SK-N-SH treated with all-trans-retinoic acid at 6 μM for 48 hours (cell line): ENCODE data around the gene NFIB.

Source experiments
- ATAC-seq: fragments of 200-7000 bp; cut with Tn5 transposase; 3 replicates; pipeline ENCODE4 v1.9.1; 2020; ENCODE audit warnings: mild to moderate bottlenecking, moderate library complexity
- ARNTL ChIP-seq: fragments of 450-650 bp; formaldehyde crosslinking; IDR thresholded peaks from 2 replicates; pipeline ENCODE4 v1.5.0; 2020; ENCODE audit warnings: low read depth, mild to moderate bottlenecking, moderate library complexity, borderline replicate concordance
- BACH2 ChIP-seq: fragments of 250-450 bp; sonication (Bioruptor Pico); IDR thresholded peaks from 2 replicates; pipeline ENCODE4 v1.9.0; 2021; ENCODE audit warnings: mild to moderate bottlenecking, borderline replicate concordance
- CREB5 ChIP-seq: fragments of 250-450 bp; sonication (Bioruptor Pico); IDR thresholded peaks from 2 replicates; pipeline ENCODE4 v1.5.1; 2020; ENCODE audit warnings: low read depth, mild to moderate bottlenecking, moderate library complexity
- CSDC2 ChIP-seq: fragments of 250-450 bp; sonication (Bioruptor Pico); IDR thresholded peaks from 2 replicates; pipeline ENCODE4 v1.5.0; 2020; ENCODE audit warnings: mild to moderate bottlenecking, moderate library complexity
- ESRRG ChIP-seq: fragments of 250-450 bp; sonication (Bioruptor Pico); IDR thresholded peaks from 2 replicates; pipeline ENCODE4 v1.6.1; 2021; ENCODE audit warnings: mild to moderate bottlenecking
- GLIS3 ChIP-seq: fragments of 250-450 bp; sonication (Bioruptor Pico); IDR thresholded peaks from 2 replicates; pipeline ENCODE4 v1.5.0; 2020; ENCODE audit warnings: mild to moderate bottlenecking, moderate library complexity
- ISL1 ChIP-seq: fragments of 250-450 bp; sonication (Bioruptor Pico); IDR thresholded peaks from 2 replicates; pipeline ENCODE4 v2.1.2; 2022; ENCODE audit warnings: mild to moderate bottlenecking, moderate library complexity
- OSR1 ChIP-seq: fragments of 250-450 bp; sonication (Bioruptor Pico); IDR thresholded peaks from 2 replicates; pipeline ENCODE4 v1.8.0; 2022; ENCODE audit warnings: moderate library complexity, mild to moderate bottlenecking, inconsistent platforms
- POU6F1 ChIP-seq: fragments of 250-450 bp; sonication (Bioruptor Pico); IDR thresholded peaks from 2 replicates; pipeline ENCODE4 v1.8.0; 2021; ENCODE audit warnings: low read depth, mild to moderate bottlenecking, moderate library complexity, borderline replicate concordance
- PPARA ChIP-seq: fragments of 250-450 bp; sonication (Bioruptor Pico); IDR thresholded peaks from 2 replicates; pipeline ENCODE4 v1.5.0; 2020; ENCODE audit warnings: mild to moderate bottlenecking, borderline replicate concordance
- RARB ChIP-seq: fragments of 250-450 bp; sonication (Bioruptor Pico); IDR thresholded peaks from 2 replicates; pipeline ENCODE4 v1.8.0; 2021; ENCODE audit warnings: mild to moderate bottlenecking, moderate library complexity
- SNAI2 ChIP-seq: fragments of 250-450 bp; sonication (Bioruptor Pico); IDR thresholded peaks from 2 replicates; pipeline ENCODE4 v1.5.0; 2020; ENCODE audit warnings: mild to moderate bottlenecking, moderate library complexity
- TOX ChIP-seq: fragments of 250-450 bp; sonication (Bioruptor Pico); IDR thresholded peaks from 2 replicates; pipeline ENCODE4 v1.8.0; 2021; ENCODE audit warnings: mild to moderate bottlenecking, moderate library complexity, borderline replicate concordance
- TSHZ2 ChIP-seq: fragments of 250-450 bp; sonication (Bioruptor Pico); IDR thresholded peaks from 2 replicates; pipeline ENCODE4 v1.5.0; 2020; ENCODE audit warnings: mild to moderate bottlenecking, moderate library complexity
- ZC3H10 ChIP-seq: fragments of 250-450 bp; sonication (Bioruptor Pico); IDR thresholded peaks from 2 replicates; pipeline ENCODE4 v1.5.1; 2021; ENCODE audit warnings: mild to moderate bottlenecking, moderate library complexity
- ZFP3 ChIP-seq: fragments of 250-450 bp; sonication (Bioruptor Pico); IDR thresholded peaks from 2 replicates; pipeline ENCODE4 v1.5.0; 2020; ENCODE audit warnings: mild to moderate bottlenecking, moderate library complexity
- ZFP30 ChIP-seq: fragments of 450-650 bp; formaldehyde crosslinking; IDR thresholded peaks from 2 replicates; pipeline ENCODE4 v1.5.0; 2022; ENCODE audit warnings: mild to moderate bottlenecking, moderate library complexity
- ZNF565 ChIP-seq: fragments of 450-650 bp; formaldehyde crosslinking; conservative IDR thresholded peaks from 2 replicates; pipeline ENCODE4 v1.5.0; 2020; ENCODE audit warnings: low read depth, mild to moderate bottlenecking, moderate library complexity
- ZNF8 ChIP-seq: fragments of 450-650 bp; formaldehyde crosslinking; IDR thresholded peaks from 2 replicates; pipeline ENCODE4 v1.5.0; 2020; ENCODE audit warnings: mild to moderate bottlenecking, moderate library complexity
- TF ChIP-seq, protein P1 (sequence below): fragments of 250-450 bp; sonication (Bioruptor Pico); IDR thresholded peaks from 2 replicates; pipeline ENCODE4 v1.5.1; 2021; ENCODE audit warnings: mild to moderate bottlenecking, moderate library complexity
- TF ChIP-seq, protein P2 (sequence below): fragments of 250-450 bp; sonication (Bioruptor Pico); IDR thresholded peaks from 2 replicates; pipeline ENCODE4 v1.8.0; 2020; ENCODE audit warnings: mild to moderate bottlenecking, moderate library complexity, borderline replicate concordance

The NFIB gene

GRCh38 chr9:14251154-14252071 lies 62.5 kb downstream of the NFIB start:
- peak; percentile 84 for ATAC-seq
- TF ChIP-seq, protein P1, sequence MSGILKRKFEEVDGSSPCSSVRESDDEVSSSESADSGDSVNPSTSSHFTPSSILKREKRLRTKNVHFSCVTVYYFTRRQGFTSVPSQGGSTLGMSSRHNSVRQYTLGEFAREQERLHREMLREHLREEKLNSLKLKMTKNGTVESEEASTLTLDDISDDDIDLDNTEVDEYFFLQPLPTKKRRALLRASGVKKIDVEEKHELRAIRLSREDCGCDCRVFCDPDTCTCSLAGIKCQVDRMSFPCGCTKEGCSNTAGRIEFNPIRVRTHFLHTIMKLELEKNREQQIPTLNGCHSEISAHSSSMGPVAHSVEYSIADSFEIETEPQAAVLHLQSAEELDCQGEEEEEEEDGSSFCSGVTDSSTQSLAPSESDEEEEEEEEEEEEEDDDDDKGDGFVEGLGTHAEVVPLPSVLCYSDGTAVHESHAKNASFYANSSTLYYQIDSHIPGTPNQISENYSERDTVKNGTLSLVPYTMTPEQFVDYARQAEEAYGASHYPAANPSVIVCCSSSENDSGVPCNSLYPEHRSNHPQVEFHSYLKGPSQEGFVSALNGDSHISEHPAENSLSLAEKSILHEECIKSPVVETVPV (CRISPR knock-in tag) = no peak
- no peak for TF ChIP-seq CREB5 (CRISPR knock-in tag)
- no peak for TF ChIP-seq OSR1
- 0 out of 2 replicates have a peak, but pooled peaks have one; percentile 38 for TF ChIP-seq ZFP3 (CRISPR knock-in tag)
- TF ChIP-seq, protein P2, sequence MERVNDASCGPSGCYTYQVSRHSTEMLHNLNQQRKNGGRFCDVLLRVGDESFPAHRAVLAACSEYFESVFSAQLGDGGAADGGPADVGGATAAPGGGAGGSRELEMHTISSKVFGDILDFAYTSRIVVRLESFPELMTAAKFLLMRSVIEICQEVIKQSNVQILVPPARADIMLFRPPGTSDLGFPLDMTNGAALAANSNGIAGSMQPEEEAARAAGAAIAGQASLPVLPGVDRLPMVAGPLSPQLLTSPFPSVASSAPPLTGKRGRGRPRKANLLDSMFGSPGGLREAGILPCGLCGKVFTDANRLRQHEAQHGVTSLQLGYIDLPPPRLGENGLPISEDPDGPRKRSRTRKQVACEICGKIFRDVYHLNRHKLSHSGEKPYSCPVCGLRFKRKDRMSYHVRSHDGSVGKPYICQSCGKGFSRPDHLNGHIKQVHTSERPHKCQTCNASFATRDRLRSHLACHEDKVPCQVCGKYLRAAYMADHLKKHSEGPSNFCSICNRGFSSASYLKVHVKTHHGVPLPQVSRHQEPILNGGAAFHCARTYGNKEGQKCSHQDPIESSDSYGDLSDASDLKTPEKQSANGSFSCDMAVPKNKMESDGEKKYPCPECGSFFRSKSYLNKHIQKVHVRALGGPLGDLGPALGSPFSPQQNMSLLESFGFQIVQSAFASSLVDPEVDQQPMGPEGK (CRISPR knock-in tag) = no peak
- no peak for TF ChIP-seq POU6F1 (CRISPR knock-in tag)
- TF ChIP-seq TSHZ2 (CRISPR knock-in tag) = 0 out of 2 replicates have a peak, but pooled peaks have one; percentile 30
- TF ChIP-seq ARNTL = no peak
- no peak for TF ChIP-seq PPARA (CRISPR knock-in tag)
- no peak for TF ChIP-seq ZC3H10 (CRISPR knock-in tag)
- peak; percentile 31; the same call in 1 of the 2 replicates for TF ChIP-seq ISL1 (CRISPR knock-in tag)

DNA sequence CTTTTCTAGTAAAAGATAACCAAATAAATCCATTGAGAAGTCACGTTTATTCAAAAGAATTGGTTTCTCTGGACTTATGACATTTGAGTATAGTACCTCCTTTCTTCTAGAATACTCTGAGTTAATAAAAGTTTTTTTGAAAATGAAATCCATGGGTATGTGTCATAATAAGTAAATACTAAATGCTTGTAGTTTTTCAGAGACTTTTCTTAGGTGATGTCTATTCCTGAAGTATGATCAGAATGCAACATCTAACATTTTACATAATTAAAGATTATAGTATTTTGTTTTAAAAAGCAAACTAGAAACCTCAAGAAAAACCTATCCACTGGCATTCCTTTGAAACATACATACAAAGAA lies 63.2 kb downstream of the NFIB start:
- ATAC-seq = peak; percentile 36
- TF ChIP-seq RARB (CRISPR knock-in tag) = no peak
- no peak for TF ChIP-seq ARNTL
- TF ChIP-seq ZC3H10 (CRISPR knock-in tag) = no peak
- no peak for TF ChIP-seq POU6F1 (CRISPR knock-in tag)
- TF ChIP-seq SNAI2 (CRISPR knock-in tag) = no peak
- TF ChIP-seq ZNF8 = no peak
- no peak for TF ChIP-seq GLIS3
- no peak for TF ChIP-seq CREB5 (CRISPR knock-in tag)
- no peak for TF ChIP-seq TOX (CRISPR knock-in tag)
- no peak for TF ChIP-seq ZFP30
- no peak for TF ChIP-seq OSR1
- no peak for TF ChIP-seq ZFP3 (CRISPR knock-in tag)
- TF ChIP-seq CSDC2 (CRISPR knock-in tag) = no peak
- no peak for TF ChIP-seq ZNF565 (CRISPR knock-in tag)
- no peak for TF ChIP-seq BACH2 (CRISPR knock-in tag)
- TF ChIP-seq ESRRG (CRISPR knock-in tag) = no peak
- TF ChIP-seq PPARA (CRISPR knock-in tag) = no peak
